HepG2 (cell line): ENCODE results near the gene CSTPP1. TPM values are rescaled to one million over a fixed set of nuclear protein-coding genes. Genes with fewer than 3 reads are reported as not detected.

Source experiments
- ATAC-seq: fragments of 200-7000 bp; cut with Tn5 transposase; 3 replicates; pipeline ENCODE4 v1.9.1; 2020; ENCODE audit warnings: mild to moderate bottlenecking, moderate library complexity
- BruUV-seq: library from RNA; stranded (reverse); fragments of 400-500 nt; replicated peaks from 2 replicates; lab custom pipeline; 2021; lab: Mats Ljungman, UMichigan
- CTCF ChIA-PET: fragments of 300-600 bp; formaldehyde crosslinking; extraction: SDS; loops from one replicate; lab custom pipeline; 2021; ENCODE audit warnings: low total read pairs, inconsistent platforms, low intra/inter-chr PET ratio; lab: Yijun Ruan, JAX
- POLR2A ChIA-PET: fragments of 350-600 bp; sonication (Branson Sonifier 250); formaldehyde crosslinking; loops from one replicate; lab custom pipeline; 2020; ENCODE audit warnings: antibody characterized with exemption, inconsistent platforms; lab: Yijun Ruan, JAX
- DNase-seq: peaks from one replicate; pipeline ENCODE4 v3.0.0-alpha.2; 2015; ENCODE audit warnings: low spot score
- FAIRE-seq: peaks from 3 replicates; lab custom pipeline; 2011; peaks lifted over from hg19 to GRCh38; lab: Jason Lieb, UNC
- H2AFZ ChIP-seq: one replicate; pipeline ENCODE4 v1.6.1; 2011; ENCODE audit warnings: low read length, inconsistent platforms
- H3K27ac ChIP-seq: fragments of 300-600 bp; 3 replicates; pipeline ENCODE4 v1.8.0; 2011; ENCODE audit warnings: mixed run types, mild to moderate bottlenecking, mixed read lengths, low read length, inconsistent platforms; ENCODE audit not compliant: insufficient read depth; ENCODE audit errors: extremely low read length
- H3K27me3 ChIP-seq, 2 experiments: fragments of 200-600 bp in 1 of 2; 2 replicates in 1 of 2; 3 replicates in 1 of 2; pipeline versions ENCODE4 v1.6.0 to v1.8.0; 2011; ENCODE audit warnings: low read length in 2 of 2, mild to moderate bottlenecking in 2 of 2, moderate library complexity in 2 of 2, inconsistent platforms in 1 of 2; ENCODE audit not compliant: insufficient read depth in 2 of 2, control insufficient read depth in 1 of 2
- H3K36me3 ChIP-seq, 2 experiments: fragments of 200-600 bp in 1 of 2; replicated peaks in 1 of 2; 2 replicates in 1 of 2; 3 replicates in 1 of 2; pipeline versions ENCODE4 v1.5.1 to v1.8.0; 2011; ENCODE audit warnings: low read length in 2 of 2, inconsistent platforms in 1 of 2; ENCODE audit not compliant: insufficient read depth in 2 of 2, control insufficient read depth in 1 of 2
- H3K4me1 ChIP-seq: 2 replicates; pipeline ENCODE4 v1.5.1; 2012; ENCODE audit warnings: low read length, inconsistent platforms; ENCODE audit not compliant: insufficient read depth
- H3K4me2 ChIP-seq: 2 replicates; pipeline ENCODE4 v1.6.0; 2011; ENCODE audit warnings: low read depth, low read length, inconsistent platforms
- H3K4me3 ChIP-seq, 3 experiments: fragments of 200-600 bp in 1 of 3; sonication (generic), shearing (Covaris generic) in 1 of 3; replicated peaks in 1 of 3; 2 replicates each; pipeline ENCODE4 v1.5.1; 2011 to 2016; ENCODE audit warnings: low read length in 3 of 3, inconsistent platforms in 2 of 3, low read depth in 2 of 3, mild to moderate bottlenecking in 2 of 3, control low read depth in 1 of 3, mixed read lengths in 1 of 3; ENCODE audit not compliant: insufficient read depth in 1 of 3
- H3K79me2 ChIP-seq: one replicate; pipeline ENCODE4 v1.6.1; 2011; ENCODE audit warnings: low read length, inconsistent platforms; ENCODE audit not compliant: insufficient read depth
- H3K9ac ChIP-seq: 2 replicates; pipeline ENCODE4 v1.6.0; 2011; ENCODE audit warnings: mild to moderate bottlenecking, low read depth, low read length, inconsistent platforms; ENCODE audit not compliant: insufficient read depth
- H3K9me3 ChIP-seq: 2 replicates; pipeline ENCODE4 v1.5.1; 2012; ENCODE audit warnings: mild to moderate bottlenecking, low read length
- H4K20me1 ChIP-seq: 2 replicates; pipeline ENCODE4 v1.6.0; 2011; ENCODE audit warnings: inconsistent platforms, mild to moderate bottlenecking, low read length, moderate library complexity; ENCODE audit not compliant: insufficient read depth
- HES4 ChIP-seq: sonication (generic); formaldehyde crosslinking; IDR thresholded peaks from 2 replicates; pipeline ENCODE4 v1.9.0; 2021; ENCODE audit warnings: mild to moderate bottlenecking, missing genetic modification reagents, borderline replicate concordance
- KDM4B ChIP-seq: sonication (generic); formaldehyde crosslinking; IDR thresholded peaks from 2 replicates; pipeline ENCODE4 v1.4.0; 2020; ENCODE audit warnings: missing genetic modification reagents
- NFYC ChIP-seq: IDR thresholded peaks from 2 replicates; pipeline ENCODE4 v1.6.1; 2016; ENCODE audit warnings: missing genetic modification reagents, missing compliant biosample characterization
- SP2 ChIP-seq: sonication (generic); formaldehyde crosslinking; IDR thresholded peaks from 2 replicates; pipeline ENCODE4 v1.5.1; 2020; ENCODE audit warnings: mild to moderate bottlenecking, missing genetic modification reagents
- ZKSCAN5 ChIP-seq: sonication (generic); formaldehyde crosslinking; IDR thresholded peaks from 2 replicates; pipeline ENCODE4 v1.5.1; 2020; ENCODE audit warnings: mild to moderate bottlenecking, missing genetic modification reagents
- WGBS: methylation state at CpG from one replicate; pipeline ENCODE4 v1.1.6; 2017; ENCODE audit warnings: low lambda C conversion rate; 5-methylcytosine and 5-hydroxymethylcytosine counted together
- in situ Hi-C: cut with HindIII; loops from 2 replicates; pipeline ENCODE4 v1.10.0; 2017; ENCODE audit warnings: low pct_unique_long_range_greater_than_20kb; ENCODE audit not compliant: extremely low pct_ligation_motif_present
- intact Hi-C: fragments of 100-400 bp; cut with micrococcal nuclease; formaldehyde crosslinking; loops from one replicate; pipeline ENCODE4 v1.10.0; 2022; ENCODE audit not compliant: unreplicated experiment
- polyA plus RNA-seq, 8 experiments: library from polyadenylated mRNA; depleted of rRNA in 3 of 8; stranded (reverse) in 7 of 8; unstranded in 1 of 8; fragments of >200 nt; fragmentation: Illumina TruSeq in 4 of 8; extraction: Trizol in 4 of 8; gene quantifications; 2 replicates each; pipeline versions ENCODE4 v1.2.1 to v1.2.3, GENCODE V29; 2011 to 2016; ENCODE audit warnings: low read depth in 4 of 8, missing spikeins in 1 of 8, mixed read lengths in 1 of 8; ENCODE audit not compliant: insufficient read depth in 1 of 8
- total RNA-seq, 5 experiments: library from RNA; depleted of rRNA; stranded (reverse); fragments of >200 nt; fragmentation: Illumina TruSeq; extraction: Trizol; gene quantifications; 2 replicates each; pipeline ENCODE4 v1.2.3, GENCODE V29; 2016; ENCODE audit warnings: low read depth in 1 of 5
- TF ChIP-seq, protein P1 (sequence below): sonication (generic); formaldehyde crosslinking; IDR thresholded peaks from 2 replicates; pipeline ENCODE4 v1.5.0; 2020; ENCODE audit warnings: missing genetic modification reagents
- TF ChIP-seq, protein P2 (sequence below): sonication (generic); formaldehyde crosslinking; IDR thresholded peaks from 2 replicates; pipeline ENCODE4 v1.5.0; 2020; ENCODE audit warnings: mild to moderate bottlenecking, missing genetic modification reagents, borderline replicate concordance
- TF ChIP-seq, protein P3 (sequence below): IDR thresholded peaks from 2 replicates; pipeline ENCODE4 v1.6.1; 2012; ENCODE audit warnings: low read length, improper control_type of control experiment

The CSTPP1 gene
- total and polyA plus RNA-seq, 2 of the 13 experiments (the other 11 are each of a cell fraction or from before 2014, with no cell fraction given) = 12.3 to 14.6 TPM

DNA sequence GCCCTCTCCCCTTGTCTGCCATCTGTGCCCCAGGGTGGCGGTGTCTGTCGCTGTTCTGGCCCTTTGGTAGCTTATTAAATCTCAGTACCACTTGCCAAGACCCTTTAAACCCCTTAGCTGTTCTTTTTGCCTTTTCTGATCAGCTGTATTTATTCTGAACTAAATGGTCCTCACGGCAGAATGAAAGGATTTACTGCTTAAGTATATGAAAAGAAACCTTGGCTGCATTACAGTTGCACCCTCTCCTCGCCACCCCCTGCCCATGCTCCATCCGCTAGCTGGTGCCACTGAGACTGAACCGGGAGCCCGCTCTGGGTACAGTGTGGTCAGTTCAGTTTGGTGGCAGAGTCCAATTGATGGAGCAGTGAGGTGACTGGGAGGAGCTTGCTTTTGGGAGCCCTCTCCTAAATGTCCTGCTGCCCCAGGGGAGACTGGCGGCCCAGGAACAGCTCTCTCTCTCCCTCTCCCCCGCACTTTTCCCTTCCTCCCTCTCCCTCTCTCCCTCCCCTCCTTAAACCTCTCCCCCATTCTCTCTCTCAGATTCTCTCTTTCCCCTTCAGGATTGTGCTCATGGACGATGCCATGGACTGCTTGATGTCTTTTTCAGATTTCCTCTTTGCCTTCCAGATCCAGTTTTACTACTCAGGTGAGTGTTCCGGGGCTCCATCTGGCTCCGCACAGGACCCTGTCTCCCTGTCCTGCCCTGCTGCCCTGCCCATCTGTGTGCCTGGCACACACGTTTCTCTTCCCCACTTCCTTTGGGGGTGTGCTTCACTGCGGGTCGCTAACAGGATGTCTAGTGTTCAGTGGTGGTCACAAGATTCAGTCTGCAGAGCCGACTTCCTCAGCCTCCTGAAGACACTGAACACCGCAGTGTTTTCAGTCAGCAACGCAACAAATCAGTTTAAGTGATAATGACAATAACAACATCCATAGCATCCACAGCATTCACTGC, 218.3 kb downstream of the CSTPP1 start:
- H3K4me1 ChIP-seq = no peaks in the 10 kb centered on the region
- no peak overlapping the region for H2AFZ ChIP-seq
- no peak overlapping the region for H3K4me2 ChIP-seq
- no peak overlapping the region for H3K4me3 ChIP-seq
- no peaks in the 10 kb centered on the region; a peak in 1 of 5 replicates for H3K27me3 ChIP-seq
- no peaks in the 10 kb centered on the region; a peak in 1 of 5 replicates for H3K36me3 ChIP-seq
- POLR2A ChIA-PET = no interaction called here
- no peaks in the 10 kb centered on the region for H3K79me2 ChIP-seq
- no peak overlapping the region for H3K9ac ChIP-seq
- ATAC-seq (no peak), DNase-seq (no peak), FAIRE-seq (no peak)
- in situ Hi-C loops (loop anchor here (5.0 kb wide), 1 partner anchor 238 kb away; the partner anchor contains the start of gene LRP4), intact Hi-C loops (no loop called here)
- no peaks in the 10 kb centered on the region for H4K20me1 ChIP-seq
- no peaks in the 10 kb centered on the region for H3K9me3 ChIP-seq
- CTCF ChIA-PET = interaction anchor here (3.1 kb wide), 1 partner anchor 265 kb away, joined by 57 read pairs; no protein-coding TSS in a partner anchor
- no peak overlapping the region for H3K27ac ChIP-seq
- WGBS = 93% methylated on average over 18 of the region's 18 CpGs
- BruUV-seq = no TSS peak
- TF ChIP-seq ZKSCAN5 (CRISPR knock-in tag) = no peak
- TF ChIP-seq, protein P1, sequence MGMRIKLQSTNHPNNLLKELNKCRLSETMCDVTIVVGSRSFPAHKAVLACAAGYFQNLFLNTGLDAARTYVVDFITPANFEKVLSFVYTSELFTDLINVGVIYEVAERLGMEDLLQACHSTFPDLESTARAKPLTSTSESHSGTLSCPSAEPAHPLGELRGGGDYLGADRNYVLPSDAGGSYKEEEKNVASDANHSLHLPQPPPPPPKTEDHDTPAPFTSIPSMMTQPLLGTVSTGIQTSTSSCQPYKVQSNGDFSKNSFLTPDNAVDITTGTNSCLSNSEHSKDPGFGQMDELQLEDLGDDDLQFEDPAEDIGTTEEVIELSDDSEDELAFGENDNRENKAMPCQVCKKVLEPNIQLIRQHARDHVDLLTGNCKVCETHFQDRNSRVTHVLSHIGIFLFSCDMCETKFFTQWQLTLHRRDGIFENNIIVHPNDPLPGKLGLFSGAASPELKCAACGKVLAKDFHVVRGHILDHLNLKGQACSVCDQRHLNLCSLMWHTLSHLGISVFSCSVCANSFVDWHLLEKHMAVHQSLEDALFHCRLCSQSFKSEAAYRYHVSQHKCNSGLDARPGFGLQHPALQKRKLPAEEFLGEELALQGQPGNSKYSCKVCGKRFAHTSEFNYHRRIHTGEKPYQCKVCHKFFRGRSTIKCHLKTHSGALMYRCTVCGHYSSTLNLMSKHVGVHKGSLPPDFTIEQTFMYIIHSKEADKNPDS (CRISPR knock-in tag) = no peak
- TF ChIP-seq SP2 (CRISPR knock-in tag) = no peak
- TF ChIP-seq NFYC (CRISPR knock-in tag) = no peak
- TF ChIP-seq HES4 = no peak
- TF ChIP-seq, protein P2, sequence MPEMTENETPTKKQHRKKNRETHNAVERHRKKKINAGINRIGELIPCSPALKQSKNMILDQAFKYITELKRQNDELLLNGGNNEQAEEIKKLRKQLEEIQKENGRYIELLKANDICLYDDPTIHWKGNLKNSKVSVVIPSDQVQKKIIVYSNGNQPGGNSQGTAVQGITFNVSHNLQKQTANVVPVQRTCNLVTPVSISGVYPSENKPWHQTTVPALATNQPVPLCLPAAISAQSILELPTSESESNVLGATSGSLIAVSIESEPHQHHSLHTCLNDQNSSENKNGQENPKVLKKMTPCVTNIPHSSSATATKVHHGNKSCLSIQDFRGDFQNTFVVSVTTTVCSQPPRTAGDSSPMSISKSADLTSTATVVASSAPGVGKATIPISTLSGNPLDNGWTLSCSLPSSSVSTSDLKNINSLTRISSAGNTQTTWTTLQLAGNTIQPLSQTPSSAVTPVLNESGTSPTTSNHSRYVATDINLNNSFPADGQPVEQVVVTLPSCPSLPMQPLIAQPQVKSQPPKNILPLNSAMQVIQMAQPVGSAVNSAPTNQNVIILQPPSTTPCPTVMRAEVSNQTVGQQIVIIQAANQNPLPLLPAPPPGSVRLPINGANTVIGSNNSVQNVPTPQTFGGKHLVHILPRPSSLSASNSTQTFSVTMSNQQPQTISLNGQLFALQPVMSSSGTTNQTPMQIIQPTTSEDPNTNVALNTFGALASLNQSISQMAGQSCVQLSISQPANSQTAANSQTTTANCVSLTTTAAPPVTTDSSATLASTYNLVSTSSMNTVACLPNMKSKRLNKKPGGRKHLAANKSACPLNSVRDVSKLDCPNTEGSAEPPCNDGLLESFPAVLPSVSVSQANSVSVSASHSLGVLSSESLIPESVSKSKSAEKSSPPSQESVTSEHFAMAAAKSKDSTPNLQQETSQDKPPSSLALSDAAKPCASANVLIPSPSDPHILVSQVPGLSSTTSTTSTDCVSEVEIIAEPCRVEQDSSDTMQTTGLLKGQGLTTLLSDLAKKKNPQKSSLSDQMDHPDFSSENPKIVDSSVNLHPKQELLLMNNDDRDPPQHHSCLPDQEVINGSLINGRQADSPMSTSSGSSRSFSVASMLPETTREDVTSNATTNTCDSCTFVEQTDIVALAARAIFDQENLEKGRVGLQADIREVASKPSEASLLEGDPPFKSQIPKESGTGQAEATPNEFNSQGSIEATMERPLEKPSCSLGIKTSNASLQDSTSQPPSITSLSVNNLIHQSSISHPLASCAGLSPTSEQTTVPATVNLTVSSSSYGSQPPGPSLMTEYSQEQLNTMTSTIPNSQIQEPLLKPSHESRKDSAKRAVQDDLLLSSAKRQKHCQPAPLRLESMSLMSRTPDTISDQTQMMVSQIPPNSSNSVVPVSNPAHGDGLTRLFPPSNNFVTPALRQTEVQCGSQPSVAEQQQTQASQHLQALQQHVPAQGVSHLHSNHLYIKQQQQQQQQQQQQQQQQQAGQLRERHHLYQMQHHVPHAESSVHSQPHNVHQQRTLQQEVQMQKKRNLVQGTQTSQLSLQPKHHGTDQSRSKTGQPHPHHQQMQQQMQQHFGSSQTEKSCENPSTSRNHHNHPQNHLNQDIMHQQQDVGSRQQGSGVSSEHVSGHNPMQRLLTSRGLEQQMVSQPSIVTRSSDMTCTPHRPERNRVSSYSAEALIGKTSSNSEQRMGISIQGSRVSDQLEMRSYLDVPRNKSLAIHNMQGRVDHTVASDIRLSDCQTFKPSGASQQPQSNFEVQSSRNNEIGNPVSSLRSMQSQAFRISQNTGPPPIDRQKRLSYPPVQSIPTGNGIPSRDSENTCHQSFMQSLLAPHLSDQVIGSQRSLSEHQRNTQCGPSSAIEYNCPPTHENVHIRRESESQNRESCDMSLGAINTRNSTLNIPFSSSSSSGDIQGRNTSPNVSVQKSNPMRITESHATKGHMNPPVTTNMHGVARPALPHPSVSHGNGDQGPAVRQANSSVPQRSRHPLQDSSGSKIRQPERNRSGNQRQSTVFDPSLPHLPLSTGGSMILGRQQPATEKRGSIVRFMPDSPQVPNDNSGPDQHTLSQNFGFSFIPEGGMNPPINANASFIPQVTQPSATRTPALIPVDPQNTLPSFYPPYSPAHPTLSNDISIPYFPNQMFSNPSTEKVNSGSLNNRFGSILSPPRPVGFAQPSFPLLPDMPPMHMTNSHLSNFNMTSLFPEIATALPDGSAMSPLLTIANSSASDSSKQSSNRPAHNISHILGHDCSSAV (CRISPR knock-in tag) = no peak
- no peak for TF ChIP-seq KDM4B (CRISPR knock-in tag)
- TF ChIP-seq, protein P3, sequence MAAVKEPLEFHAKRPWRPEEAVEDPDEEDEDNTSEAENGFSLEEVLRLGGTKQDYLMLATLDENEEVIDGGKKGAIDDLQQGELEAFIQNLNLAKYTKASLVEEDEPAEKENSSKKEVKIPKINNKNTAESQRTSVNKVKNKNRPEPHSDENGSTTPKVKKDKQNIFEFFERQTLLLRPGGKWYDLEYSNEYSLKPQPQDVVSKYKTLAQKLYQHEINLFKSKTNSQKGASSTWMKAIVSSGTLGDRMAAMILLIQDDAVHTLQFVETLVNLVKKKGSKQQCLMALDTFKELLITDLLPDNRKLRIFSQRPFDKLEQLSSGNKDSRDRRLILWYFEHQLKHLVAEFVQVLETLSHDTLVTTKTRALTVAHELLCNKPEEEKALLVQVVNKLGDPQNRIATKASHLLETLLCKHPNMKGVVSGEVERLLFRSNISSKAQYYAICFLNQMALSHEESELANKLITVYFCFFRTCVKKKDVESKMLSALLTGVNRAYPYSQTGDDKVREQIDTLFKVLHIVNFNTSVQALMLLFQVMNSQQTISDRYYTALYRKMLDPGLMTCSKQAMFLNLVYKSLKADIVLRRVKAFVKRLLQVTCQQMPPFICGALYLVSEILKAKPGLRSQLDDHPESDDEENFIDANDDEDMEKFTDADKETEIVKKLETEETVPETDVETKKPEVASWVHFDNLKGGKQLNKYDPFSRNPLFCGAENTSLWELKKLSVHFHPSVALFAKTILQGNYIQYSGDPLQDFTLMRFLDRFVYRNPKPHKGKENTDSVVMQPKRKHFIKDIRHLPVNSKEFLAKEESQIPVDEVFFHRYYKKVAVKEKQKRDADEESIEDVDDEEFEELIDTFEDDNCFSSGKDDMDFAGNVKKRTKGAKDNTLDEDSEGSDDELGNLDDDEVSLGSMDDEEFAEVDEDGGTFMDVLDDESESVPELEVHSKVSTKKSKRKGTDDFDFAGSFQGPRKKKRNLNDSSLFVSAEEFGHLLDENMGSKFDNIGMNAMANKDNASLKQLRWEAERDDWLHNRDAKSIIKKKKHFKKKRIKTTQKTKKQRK = no peak
